Naive B cell (primary cell): ENCODE measurements around the gene EMC6. TPM values are rescaled to one million over a fixed set of nuclear protein-coding genes. Genes with fewer than 3 reads are reported as not detected.

Experiments
- ATAC-seq, 2 donors: fragments of 150-1000 bp; cut with Tn5 transposase; 2 replicates each; pipeline ENCODE4 v1.10.0; 2021; ENCODE audit warnings: low read depth in 2 of 2, mild to moderate bottlenecking in 2 of 2, moderate library complexity in 2 of 2
- DNase-seq: peaks from one replicate; pipeline ENCODE4 v3.0.0; 2022
- H3K27ac Mint-ChIP-seq, 6 donors: one replicate each; pipeline ENCODE4 v1.8.0; 2020 to 2022; ENCODE audit warnings: mild to moderate bottlenecking in 6 of 6, mixed read lengths in 6 of 6, moderate library complexity in 5 of 6, inconsistent platforms in 2 of 6
- H3K27me3 Mint-ChIP-seq, 3 donors: one replicate each; pipeline ENCODE4 v1.8.0; 2021 to 2022; ENCODE audit warnings: mixed read lengths in 3 of 3, mild to moderate bottlenecking in 1 of 3
- H3K36me3 Mint-ChIP-seq, 2 donors: one replicate each; pipeline ENCODE4 v1.8.0; 2020 to 2022; ENCODE audit warnings: mixed read lengths in 2 of 2, inconsistent platforms in 1 of 2, mild to moderate bottlenecking in 1 of 2
- H3K4me1 Mint-ChIP-seq, 3 donors: one replicate each; pipeline ENCODE4 v1.8.0; 2020 to 2022; ENCODE audit warnings: mixed read lengths in 3 of 3, inconsistent platforms in 1 of 3, mild to moderate bottlenecking in 1 of 3, moderate library complexity in 1 of 3
- H3K4me3 Mint-ChIP-seq, 8 donors: one replicate each; pipeline ENCODE4 v1.8.0; 2020 to 2022; ENCODE audit warnings: mild to moderate bottlenecking in 8 of 8, mixed read lengths in 8 of 8, moderate library complexity in 8 of 8, inconsistent platforms in 2 of 8
- H3K9me3 Mint-ChIP-seq, 7 donors: one replicate each; pipeline ENCODE4 v1.8.0; 2020 to 2022; ENCODE audit warnings: mixed read lengths in 7 of 7, mild to moderate bottlenecking in 5 of 7, inconsistent platforms in 2 of 7, moderate library complexity in 1 of 7
- polyA plus RNA-seq, 6 donors: library from polyadenylated mRNA; unstranded; fragments of 300-500 nt; fragmentation: Illumina TruSeq; gene quantifications; one replicate each; pipeline ENCODE4 v1.2.3, GENCODE V29; 2021; ENCODE audit warnings: low read depth in 6 of 6

EMC6 gene
- 10 to 100 TPM; 38.9 to 83.4 (median 55.2) TPM for polyA plus RNA-seq

- Mint-ChIP-seq H3K4me3 (peak within 1 kb of the TSS; percentile 91 to 98 (median 94)), H3K36me3 (no peaks in the 10 kb centered on the region), H3K27me3 (no peaks in the 10 kb centered on the region), H3K9me3 (no peaks in the 10 kb centered on the region), H3K27ac (peak within 1 kb of the TSS; percentile 84 to 96 (median 93)), H3K4me1 (peaks cover 20 to 41% (median 40%) of the 10 kb centered on the region in 3 donors)
- DNase-seq: peak; percentile 100
- peak; percentile 92 to 95 for ATAC-seq
Observed at GRCh38 chr17:3668279-3669084, at the start of gene EMC6, which contains the start of gene TAX1BP3. Gene EMC6 (plus strand): TSS chr17:3668812. CDS start chr17:3669147, 335 bp downstream. Gene TAX1BP3 (minus strand): TSS chr17:3668578. CDS start chr17:3668526, 52 bp downstream.

- H3K9me3 Mint-ChIP-seq: peaks cover 0 to 7% (median 4%) of the 10 kb centered on the region in 7 donors
- ATAC-seq: no peak
- H3K4me3 Mint-ChIP-seq: no peak overlapping the region
- no peaks in the 10 kb centered on the region for H3K27me3 Mint-ChIP-seq
- peaks cover 10 to 17% of the 10 kb centered on the region in 2 donors for H3K36me3 Mint-ChIP-seq
- H3K27ac Mint-ChIP-seq: peak overlapping the region in 1 of 6 donors; percentile 74
- H3K4me1 Mint-ChIP-seq: peaks cover 0 to 3% (median 0%) of the 10 kb centered on the region in 3 donors
- DNase-seq: no peak
Observed at GRCh38 chr17:3621146-3621720, 47.4 kb upstream of the EMC6 start.

GRCh38 chr17:3622977-3623594 lies 45.5 kb upstream of the EMC6 start:
- DNase-seq: no peak
- H3K27me3 Mint-ChIP-seq: no peaks in the 10 kb centered on the region
- H3K27ac Mint-ChIP-seq: no peak overlapping the region
- H3K9me3 Mint-ChIP-seq: no peaks in the 10 kb centered on the region
- peaks cover 0 to 3% (median 0%) of the 10 kb centered on the region in 3 donors for H3K4me1 Mint-ChIP-seq
- H3K36me3 Mint-ChIP-seq: peaks cover 11 to 13% of the 10 kb centered on the region in 2 donors
- no peak for ATAC-seq
- no peak overlapping the region for H3K4me3 Mint-ChIP-seq

- H3K36me3 Mint-ChIP-seq: peaks cover 5 to 17% of the 10 kb centered on the region in 2 donors
- DNase-seq: no peak
- H3K4me3 Mint-ChIP-seq: no peak overlapping the region
- H3K9me3 Mint-ChIP-seq: no peaks in the 10 kb centered on the region
- no peaks in the 10 kb centered on the region for H3K27me3 Mint-ChIP-seq
- H3K4me1 Mint-ChIP-seq: peaks cover 0 to 7% (median 6%) of the 10 kb centered on the region in 3 donors
- peak overlapping the region in 1 of 6 donors; percentile 21 for H3K27ac Mint-ChIP-seq
- no peak for ATAC-seq
Observed at GRCh38 chr17:3626831-3627768, 41.5 kb upstream of the EMC6 start.

- ATAC-seq (no peak), DNase-seq (no peak)
- H3K27ac Mint-ChIP-seq: no peak overlapping the region
- H3K4me1 Mint-ChIP-seq: peaks cover 0 to 10% (median 7%) of the 10 kb centered on the region in 3 donors
- H3K9me3 Mint-ChIP-seq: no peaks in the 10 kb centered on the region
- peaks cover 5 to 17% of the 10 kb centered on the region in 2 donors for H3K36me3 Mint-ChIP-seq
- H3K4me3 Mint-ChIP-seq: no peak overlapping the region
- H3K27me3 Mint-ChIP-seq: no peaks in the 10 kb centered on the region
Observed at GRCh38 chr17:3627769-3628167, 40.8 kb upstream of the EMC6 start.

- Mint-ChIP-seq H3K27ac (peak overlapping the region in 1 of 6 donors; percentile 67), H3K36me3 (peaks cover 5 to 17% of the 10 kb centered on the region in 2 donors), H3K9me3 (no peaks in the 10 kb centered on the region), H3K27me3 (no peaks in the 10 kb centered on the region), H3K4me3 (no peak overlapping the region), H3K4me1 (peaks cover 15 to 22% (median 20%) of the 10 kb centered on the region in 3 donors)
- DNase-seq (no peak), ATAC-seq (no peak)
Observed at GRCh38 chr17:3630781-3631180, 37.8 kb upstream of the EMC6 start.

- H3K27ac Mint-ChIP-seq: peak overlapping the region in 1 of 6 donors; percentile 72
- H3K9me3 Mint-ChIP-seq: no peaks in the 10 kb centered on the region
- H3K27me3 Mint-ChIP-seq: no peaks in the 10 kb centered on the region
- no peak for DNase-seq
- peak overlapping the region in 1 of 8 donors; percentile 59 for H3K4me3 Mint-ChIP-seq
- H3K36me3 Mint-ChIP-seq: peaks cover 0 to 10% of the 10 kb centered on the region in 2 donors
- no peak for ATAC-seq
- H3K4me1 Mint-ChIP-seq: peaks cover 20 to 25% (median 20%) of the 10 kb centered on the region in 3 donors
Observed at GRCh38 chr17:3632287-3632686, 36.3 kb upstream of the EMC6 start.

GRCh38 chr17:3635474-3636153 lies 33.0 kb upstream of the EMC6 start:
- no peaks in the 10 kb centered on the region for H3K27me3 Mint-ChIP-seq
- DNase-seq (no peak), ATAC-seq (peak; percentile 13)
- H3K4me1 Mint-ChIP-seq: peaks cover 25 to 38% (median 35%) of the 10 kb centered on the region in 3 donors
- no peaks in the 10 kb centered on the region for H3K9me3 Mint-ChIP-seq
- H3K27ac Mint-ChIP-seq: peak overlapping the region in 2 of 6 donors; percentile 47 to 98
- peak overlapping the region; percentile 91 to 100 (median 98) for H3K4me3 Mint-ChIP-seq
- no peaks in the 10 kb centered on the region for H3K36me3 Mint-ChIP-seq

- H3K4me1 Mint-ChIP-seq: peaks cover 21 to 35% (median 33%) of the 10 kb centered on the region in 3 donors
- H3K36me3 Mint-ChIP-seq: no peaks in the 10 kb centered on the region
- H3K27me3 Mint-ChIP-seq: no peaks in the 10 kb centered on the region
- DNase-seq (peak; percentile 95), ATAC-seq (peak; percentile 95 to 97)
- no peaks in the 10 kb centered on the region for H3K9me3 Mint-ChIP-seq
- H3K27ac Mint-ChIP-seq: peak within 1 kb of the TSS; percentile 98 to 100 (median 99)
- peak within 1 kb of the TSS; percentile 91 to 100 (median 98) for H3K4me3 Mint-ChIP-seq
Observed at GRCh38 chr17:3636154-3636907, 32.3 kb upstream of the EMC6 start, which contains the start of the genes CTNS and SHPK. Gene CTNS (plus strand): TSS chr17:3636760. CDS start chr17:3640207, 3,447 bp downstream. Gene SHPK (minus strand): TSS chr17:3636250. CDS start chr17:3636219, 31 bp downstream.

- H3K9me3 Mint-ChIP-seq: no peaks in the 10 kb centered on the region
- peak overlapping the region in 5 of 6 donors; percentile 4 to 98 (median 91) for H3K27ac Mint-ChIP-seq
- ATAC-seq (no peak), DNase-seq (no peak)
- peaks cover 21 to 35% (median 33%) of the 10 kb centered on the region in 3 donors for H3K4me1 Mint-ChIP-seq
- no peaks in the 10 kb centered on the region for H3K36me3 Mint-ChIP-seq
- peak overlapping the region; percentile 91 to 100 (median 98) for H3K4me3 Mint-ChIP-seq
- no peaks in the 10 kb centered on the region for H3K27me3 Mint-ChIP-seq
Observed at GRCh38 chr17:3636908-3637373, 31.7 kb upstream of the EMC6 start.

GRCh38 chr17:3639981-3640596 lies 28.5 kb upstream of the EMC6 start:
- DNase-seq (no peak), ATAC-seq (no peak)
- peak overlapping the region in 4 of 6 donors; percentile 3 to 76 (median 45) for H3K27ac Mint-ChIP-seq
- peak overlapping the region in 2 of 8 donors; percentile 4 to 72 for H3K4me3 Mint-ChIP-seq
- H3K36me3 Mint-ChIP-seq: no peaks in the 10 kb centered on the region
- H3K4me1 Mint-ChIP-seq: peaks cover 18 to 31% (median 31%) of the 10 kb centered on the region in 3 donors
- no peaks in the 10 kb centered on the region for H3K9me3 Mint-ChIP-seq
- H3K27me3 Mint-ChIP-seq: no peaks in the 10 kb centered on the region
